H9 (cell line): ENCODE measurements around the gene STX8. TPM values are rescaled to one million over a fixed set of nuclear protein-coding genes. Genes with fewer than 3 reads are reported as not detected.

Experiments
- DNase-seq: peaks from one replicate; pipeline ENCODE4 v3.0.0-alpha.2; 2017
- H2AFZ ChIP-seq: one replicate; pipeline ENCODE4 v1.6.1; 2013; ENCODE audit warnings: mild to moderate bottlenecking, low read length, control low read depth, moderate library complexity
- H2AK5ac ChIP-seq: 2 replicates; pipeline ENCODE4 v1.6.1; 2013; ENCODE audit warnings: low read length, control low read depth, mixed read lengths; ENCODE audit not compliant: insufficient read length
- H2BK120ac ChIP-seq: one replicate; pipeline ENCODE4 v1.6.1; 2013; ENCODE audit warnings: low read depth, mild to moderate bottlenecking, low read length, control low read depth, inconsistent platforms; ENCODE audit not compliant: poor library complexity, severe bottlenecking
- H2BK12ac ChIP-seq: 2 replicates; pipeline ENCODE4 v1.6.1; 2013; ENCODE audit warnings: low read length, control low read depth, mixed read lengths, low read depth; ENCODE audit not compliant: insufficient read length
- H2BK15ac ChIP-seq: 2 replicates; pipeline ENCODE4 v1.6.1; 2013; ENCODE audit warnings: low read depth, low read length, control low read depth
- H2BK20ac ChIP-seq: one replicate; pipeline ENCODE4 v1.6.1; 2013; ENCODE audit warnings: low read depth, mild to moderate bottlenecking, low read length, control low read depth, inconsistent platforms; ENCODE audit not compliant: poor library complexity, severe bottlenecking
- H2BK5ac ChIP-seq: 2 replicates; pipeline ENCODE4 v1.6.1; 2013; ENCODE audit warnings: low read length, control low read depth, mixed read lengths; ENCODE audit not compliant: insufficient read length
- H3K14ac ChIP-seq: 2 replicates; pipeline ENCODE4 v1.6.1; 2013; ENCODE audit warnings: low read length, control low read depth; ENCODE audit not compliant: insufficient read depth
- H3K18ac ChIP-seq: 2 replicates; pipeline ENCODE4 v1.6.1; 2013; ENCODE audit warnings: low read depth, mild to moderate bottlenecking, mixed read lengths, low read length, control low read depth; ENCODE audit not compliant: insufficient read length
- H3K23ac ChIP-seq: 2 replicates; pipeline ENCODE4 v1.6.1; 2013; ENCODE audit warnings: low read length, control low read depth, mixed read lengths, low read depth; ENCODE audit not compliant: insufficient read length
- H3K23me2 ChIP-seq: 2 replicates; pipeline ENCODE4 v1.6.1; 2013; ENCODE audit warnings: low read depth, mild to moderate bottlenecking, mixed read lengths, low read length, control low read depth; ENCODE audit not compliant: insufficient read length, poor library complexity, severe bottlenecking
- H3K27ac ChIP-seq: 2 replicates; pipeline ENCODE4 v1.5.1; 2013; ENCODE audit warnings: low read length, control low read depth, mixed read lengths, low read depth; ENCODE audit not compliant: insufficient read length
- H3K27me3 ChIP-seq: 2 replicates; pipeline ENCODE4 v1.6.1; 2013; ENCODE audit warnings: low read length, control low read depth, inconsistent platforms; ENCODE audit not compliant: insufficient read depth
- H3K4ac ChIP-seq: 2 replicates; pipeline ENCODE4 v1.6.1; 2013; ENCODE audit warnings: low read depth, mild to moderate bottlenecking, control low read depth, inconsistent platforms, low read length, moderate library complexity
- H3K4me1 ChIP-seq: 2 replicates; pipeline ENCODE4 v1.6.1; 2013; ENCODE audit warnings: low read length, control low read depth, inconsistent platforms; ENCODE audit not compliant: insufficient read depth
- H3K4me2 ChIP-seq: 2 replicates; pipeline ENCODE4 v1.6.1; 2013; ENCODE audit warnings: low read length, control low read depth, mixed read lengths; ENCODE audit not compliant: insufficient read length, insufficient read depth
- H3K56ac ChIP-seq: 2 replicates; pipeline ENCODE4 v1.6.1; 2013; ENCODE audit warnings: low read depth, mild to moderate bottlenecking, mixed read lengths, low read length, control low read depth; ENCODE audit not compliant: insufficient read length
- H3K79me1 ChIP-seq: 2 replicates; pipeline ENCODE4 v1.6.1; 2013; ENCODE audit warnings: low read depth, mild to moderate bottlenecking, moderate library complexity, low read length, control low read depth, inconsistent platforms; ENCODE audit not compliant: insufficient read depth, poor library complexity, severe bottlenecking
- H3K79me2 ChIP-seq: 2 replicates; pipeline ENCODE4 v1.6.1; 2013; ENCODE audit warnings: low read length, control low read depth, inconsistent platforms; ENCODE audit not compliant: insufficient read depth
- H3K9ac ChIP-seq: 2 replicates; pipeline ENCODE4 v1.6.1; 2013; ENCODE audit warnings: low read length, control low read depth, mixed read lengths; ENCODE audit not compliant: insufficient read length; ENCODE audit errors: extremely low read depth
- H3K9me3 ChIP-seq: one replicate; pipeline ENCODE4 v1.6.1; 2013; ENCODE audit warnings: low read depth, low read length, inconsistent platforms; ENCODE audit not compliant: control insufficient read depth
- H3T11ph ChIP-seq: one replicate; pipeline ENCODE4 v1.6.1; 2013; ENCODE audit warnings: mild to moderate bottlenecking, low read length, control low read depth, inconsistent platforms
- H4K20me1 ChIP-seq: one replicate; pipeline ENCODE4 v1.6.1; 2013; ENCODE audit not compliant: control insufficient read depth, insufficient read length, insufficient read depth
- H4K5ac ChIP-seq: 2 replicates; pipeline ENCODE4 v1.6.1; 2013; ENCODE audit warnings: low read depth, mild to moderate bottlenecking, mixed read lengths, low read length, control low read depth; ENCODE audit not compliant: insufficient read length
- H4K8ac ChIP-seq: replicated peaks from 2 replicates; pipeline ENCODE4 v1.6.1; 2013; ENCODE audit warnings: low read length, control low read depth, mixed read lengths, low read depth; ENCODE audit not compliant: insufficient read length
- H4K91ac ChIP-seq: 2 replicates; pipeline ENCODE4 v1.6.1; 2013; ENCODE audit warnings: low read depth, mild to moderate bottlenecking, moderate library complexity, mixed read lengths, low read length, control low read depth; ENCODE audit not compliant: insufficient read length
- H3K27ac Mint-ChIP-seq, 3 experiments: 2 replicates in 2 of 3; 3 replicates in 1 of 3; pipeline ENCODE4 v1.8.0; 2020 to 2021; ENCODE audit warnings: mixed read lengths in 3 of 3, mild to moderate bottlenecking in 1 of 3, moderate library complexity in 1 of 3
- H3K27me3 Mint-ChIP-seq: 2 replicates; pipeline ENCODE4 v1.8.0; 2021; ENCODE audit warnings: low read depth, mild to moderate bottlenecking, moderate library complexity, mixed read lengths
- H3K36me3 Mint-ChIP-seq, 3 experiments: 2 replicates in 2 of 3; 3 replicates in 1 of 3; pipeline ENCODE4 v1.8.0; 2020 to 2021; ENCODE audit warnings: low read depth in 3 of 3, mixed read lengths in 3 of 3; ENCODE audit not compliant: insufficient read depth in 1 of 3
- H3K4me1 Mint-ChIP-seq, 2 experiments: 2 replicates each; pipeline ENCODE4 v1.8.0; 2020; ENCODE audit warnings: mixed read lengths in 2 of 2
- H3K4me3 Mint-ChIP-seq, 2 experiments: 2 replicates in 1 of 2; 3 replicates in 1 of 2; pipeline ENCODE4 v1.8.0; 2020 to 2021; ENCODE audit warnings: mild to moderate bottlenecking in 2 of 2, mixed read lengths in 2 of 2, moderate library complexity in 1 of 2
- H3K9me3 Mint-ChIP-seq, 2 experiments: 2 replicates in 1 of 2; 3 replicates in 1 of 2; pipeline ENCODE4 v1.8.0; 2020; ENCODE audit warnings: mild to moderate bottlenecking in 2 of 2, mixed read lengths in 2 of 2, moderate library complexity in 1 of 2
- WGBS: extraction: QIAGEN DNeasy Blood & Tissue Kit; methylation state at CpG from one replicate; pipeline ENCODE4 v1.1.7; 2013; ENCODE audit warnings: missing lambda C conversion rate, low lambda C conversion rate, mixed read lengths; ENCODE audit not compliant: insufficient read length; ENCODE audit errors: extremely low coverage; 5-methylcytosine and 5-hydroxymethylcytosine counted together
- total RNA-seq: library from RNA; stranded (reverse); gene quantifications from 2 replicates; pipeline ENCODE4 v1.2.1, GENCODE V29; 2021
- TF ChIP-seq, protein P1 (sequence below): fragments of 200-600 bp; sonication (generic); conservative IDR thresholded peaks from 3 replicates; pipeline ENCODE4 v1.8.0; 2021; ENCODE audit warnings: antibody characterized with exemption, mild to moderate bottlenecking

Gene STX8
- total RNA-seq, 1 experiment from 2014 or later, result 55.1 TPM

DNA sequence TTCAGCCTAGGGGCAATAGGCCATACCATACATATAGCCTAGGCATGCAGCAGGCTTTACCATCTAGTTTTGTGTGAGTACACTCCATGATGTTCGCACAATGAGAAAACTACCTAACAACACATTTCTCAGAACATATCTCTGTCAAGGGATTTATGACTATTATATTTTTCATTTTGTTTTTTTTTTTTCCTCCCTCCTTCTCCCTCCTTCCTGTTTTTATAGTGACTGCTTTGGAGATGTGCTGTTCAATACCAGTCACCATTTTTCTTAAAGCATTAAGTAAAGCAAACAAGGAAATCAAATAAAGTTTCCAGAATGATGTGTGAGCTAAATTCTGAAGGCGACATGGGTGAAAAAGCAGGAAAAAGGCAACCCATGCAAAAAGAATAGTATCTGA lies 194.6 kb downstream of the STX8 start:
- H3T11ph ChIP-seq, result no peak overlapping the region
- H4K20me1 ChIP-seq, result no peaks in the 10 kb centered on the region
- DNase-seq, result no peak
- no peak overlapping the region for H4K8ac ChIP-seq
- H3K23ac ChIP-seq, result no peak overlapping the region
- Mint-ChIP-seq H3K27me3 (no peaks in the 10 kb centered on the region), H3K36me3 (peaks cover 6 to 8% (median 7%) of the 10 kb centered on the region in 3 experiments), H3K4me1 (no peaks in the 10 kb centered on the region), H3K4me3 (no peak overlapping the region), H3K9me3 (peaks cover 0 to 2% of the 10 kb centered on the region in 2 experiments; a peak in 3 of 5 replicates), H3K27ac (no peak overlapping the region)
- no peak overlapping the region for H3K9ac ChIP-seq
- no peak overlapping the region for H3K18ac ChIP-seq
- no peak overlapping the region for H2AFZ ChIP-seq
- no peak overlapping the region for H2BK5ac ChIP-seq
- WGBS, result no CpG with 5 or more reads among the region's 2 CpGs
- H3K27ac ChIP-seq, result no peak overlapping the region
- TF ChIP-seq, protein P1, sequence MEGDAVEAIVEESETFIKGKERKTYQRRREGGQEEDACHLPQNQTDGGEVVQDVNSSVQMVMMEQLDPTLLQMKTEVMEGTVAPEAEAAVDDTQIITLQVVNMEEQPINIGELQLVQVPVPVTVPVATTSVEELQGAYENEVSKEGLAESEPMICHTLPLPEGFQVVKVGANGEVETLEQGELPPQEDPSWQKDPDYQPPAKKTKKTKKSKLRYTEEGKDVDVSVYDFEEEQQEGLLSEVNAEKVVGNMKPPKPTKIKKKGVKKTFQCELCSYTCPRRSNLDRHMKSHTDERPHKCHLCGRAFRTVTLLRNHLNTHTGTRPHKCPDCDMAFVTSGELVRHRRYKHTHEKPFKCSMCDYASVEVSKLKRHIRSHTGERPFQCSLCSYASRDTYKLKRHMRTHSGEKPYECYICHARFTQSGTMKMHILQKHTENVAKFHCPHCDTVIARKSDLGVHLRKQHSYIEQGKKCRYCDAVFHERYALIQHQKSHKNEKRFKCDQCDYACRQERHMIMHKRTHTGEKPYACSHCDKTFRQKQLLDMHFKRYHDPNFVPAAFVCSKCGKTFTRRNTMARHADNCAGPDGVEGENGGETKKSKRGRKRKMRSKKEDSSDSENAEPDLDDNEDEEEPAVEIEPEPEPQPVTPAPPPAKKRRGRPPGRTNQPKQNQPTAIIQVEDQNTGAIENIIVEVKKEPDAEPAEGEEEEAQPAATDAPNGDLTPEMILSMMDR, result no peak
- H4K5ac ChIP-seq, result no peak overlapping the region
- no peaks in the 10 kb centered on the region for H3K4me1 ChIP-seq
- H2BK15ac ChIP-seq, result no peak overlapping the region
- H3K79me1 ChIP-seq, result no peaks in the 10 kb centered on the region
- no peak overlapping the region for H2BK12ac ChIP-seq
- no peak overlapping the region for H3K14ac ChIP-seq
- no peak overlapping the region for H2BK120ac ChIP-seq
- H3K4me2 ChIP-seq, result no peak overlapping the region
- H3K4ac ChIP-seq, result no peak overlapping the region
- H4K91ac ChIP-seq, result no peak overlapping the region
- no peaks in the 10 kb centered on the region for H3K9me3 ChIP-seq
- H3K27me3 ChIP-seq, result no peaks in the 10 kb centered on the region
- H2BK20ac ChIP-seq, result no peak overlapping the region
- no peaks in the 10 kb centered on the region for H3K79me2 ChIP-seq
- no peak overlapping the region for H3K56ac ChIP-seq
- H2AK5ac ChIP-seq, result no peak overlapping the region
- no peaks in the 10 kb centered on the region for H3K23me2 ChIP-seq
